Natural killer cell treated with Interleukin-12 subunit alpha and Interleukin-12 subunit beta and Interleukin-15 and Interleukin-18, amount 100 ng/mL, for 72 hours (primary cell): Measurements from ENCODE around the gene RTEL1. TPM values are rescaled to one million over a fixed set of nuclear protein-coding genes. Genes with fewer than 3 reads are reported as not detected.
"Not testable (repeated sequence)": the region's sequence is repeated elsewhere in the genome, so short reads cannot be mapped to it uniquely, and the experiment has no call there.

Experiments used
- ATAC-seq, 2 donors: fragments of 150-1000 bp; cut with Tn5 transposase in 1 of 2; sonication (Bioruptor Pico), chemical (Tn5 transposase) in 1 of 2; 2 replicates each; pipeline ENCODE4 v1.10.0; 2021
- DNase-seq: peaks from one replicate; pipeline ENCODE4 v3.0.0; 2022; ENCODE audit warnings: low spot score
- H3K27ac Mint-ChIP-seq, 2 donors: 1 replicate in 1 of 2; 2 replicates in 1 of 2; pipeline ENCODE4 v1.8.0; 2022; ENCODE audit warnings: mixed read lengths in 2 of 2, mild to moderate bottlenecking in 1 of 2, moderate library complexity in 1 of 2
- H3K27me3 Mint-ChIP-seq, 2 donors: 1 replicate in 1 of 2; 2 replicates in 1 of 2; pipeline ENCODE4 v1.8.0; 2022; ENCODE audit warnings: mixed read lengths in 2 of 2
- H3K36me3 Mint-ChIP-seq: one replicate; pipeline ENCODE4 v1.8.0; 2022; ENCODE audit warnings: mixed read lengths
- H3K4me1 Mint-ChIP-seq, 2 donors: 1 replicate in 1 of 2; 2 replicates in 1 of 2; pipeline ENCODE4 v1.8.0; 2022; ENCODE audit warnings: low read depth in 2 of 2, mixed read lengths in 2 of 2, mild to moderate bottlenecking in 1 of 2
- H3K4me3 Mint-ChIP-seq: one replicate; pipeline ENCODE4 v1.8.0; 2022; ENCODE audit warnings: mixed read lengths
- H3K9me3 Mint-ChIP-seq: 2 replicates; pipeline ENCODE4 v1.8.0; 2022; ENCODE audit warnings: mixed read lengths
- total RNA-seq, 2 donors: library from RNA; stranded (reverse); gene quantifications; one replicate each; pipeline ENCODE4 v1.2.3, GENCODE V29; 2022

RTEL1 gene
- total RNA-seq, 2 donors from 2014 or later, result 32.3 to 76.9 TPM

DNA sequence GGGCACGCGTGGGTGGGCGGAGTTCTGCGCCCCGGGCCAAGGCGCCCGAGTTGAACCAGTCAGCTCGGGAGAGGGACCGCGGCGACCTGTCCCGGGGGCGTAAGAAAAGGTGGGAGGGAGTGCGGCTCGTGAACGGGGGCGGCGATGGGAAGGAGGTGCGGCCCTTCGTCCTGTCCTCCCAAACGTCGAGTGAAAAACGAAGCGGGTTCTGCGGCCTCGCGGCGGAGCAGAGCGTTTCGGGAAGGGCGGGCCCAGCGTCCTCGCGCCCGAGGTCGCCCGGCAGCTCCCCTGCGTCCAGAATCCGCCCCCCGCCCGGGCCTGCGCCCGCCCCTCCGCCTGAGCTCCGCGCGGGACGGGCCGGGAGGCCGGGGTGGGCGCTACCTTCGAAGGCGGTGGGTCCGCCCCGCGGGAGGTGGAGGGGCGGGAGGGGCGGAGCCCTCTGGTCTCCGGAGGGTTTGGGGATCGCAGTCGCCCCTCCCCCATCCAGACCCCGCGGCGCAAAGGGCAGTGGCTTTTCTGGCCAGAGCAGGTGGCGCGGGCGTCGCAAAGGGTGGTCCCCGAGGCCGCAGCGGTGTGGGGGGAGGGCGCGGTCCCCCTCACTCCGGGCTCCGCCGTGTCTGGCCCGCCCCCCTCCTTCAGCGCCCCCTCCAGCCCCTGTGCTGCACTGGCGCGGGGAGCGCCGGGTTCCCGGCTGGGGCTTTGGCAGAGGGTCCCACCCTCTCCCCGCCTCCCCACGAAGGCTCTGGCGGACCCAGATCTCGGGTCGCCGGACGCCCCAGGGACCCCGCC lies 5.7 kb upstream of the RTEL1 start:
- H3K9me3 Mint-ChIP-seq, result no peaks in the 10 kb centered on the region
- no peak overlapping the region for H3K27ac Mint-ChIP-seq
- H3K4me1 Mint-ChIP-seq, result peaks cover 9 to 14% of the 10 kb centered on the region in 2 donors
- peaks cover 6 to 7% of the 10 kb centered on the region in 2 donors for H3K27me3 Mint-ChIP-seq
- peak; percentile 58 for DNase-seq
- H3K36me3 Mint-ChIP-seq, result no peaks in the 10 kb centered on the region
- peak; percentile 26 to 41 for ATAC-seq
- peak overlapping the region; percentile 80 for H3K4me3 Mint-ChIP-seq

DNA sequence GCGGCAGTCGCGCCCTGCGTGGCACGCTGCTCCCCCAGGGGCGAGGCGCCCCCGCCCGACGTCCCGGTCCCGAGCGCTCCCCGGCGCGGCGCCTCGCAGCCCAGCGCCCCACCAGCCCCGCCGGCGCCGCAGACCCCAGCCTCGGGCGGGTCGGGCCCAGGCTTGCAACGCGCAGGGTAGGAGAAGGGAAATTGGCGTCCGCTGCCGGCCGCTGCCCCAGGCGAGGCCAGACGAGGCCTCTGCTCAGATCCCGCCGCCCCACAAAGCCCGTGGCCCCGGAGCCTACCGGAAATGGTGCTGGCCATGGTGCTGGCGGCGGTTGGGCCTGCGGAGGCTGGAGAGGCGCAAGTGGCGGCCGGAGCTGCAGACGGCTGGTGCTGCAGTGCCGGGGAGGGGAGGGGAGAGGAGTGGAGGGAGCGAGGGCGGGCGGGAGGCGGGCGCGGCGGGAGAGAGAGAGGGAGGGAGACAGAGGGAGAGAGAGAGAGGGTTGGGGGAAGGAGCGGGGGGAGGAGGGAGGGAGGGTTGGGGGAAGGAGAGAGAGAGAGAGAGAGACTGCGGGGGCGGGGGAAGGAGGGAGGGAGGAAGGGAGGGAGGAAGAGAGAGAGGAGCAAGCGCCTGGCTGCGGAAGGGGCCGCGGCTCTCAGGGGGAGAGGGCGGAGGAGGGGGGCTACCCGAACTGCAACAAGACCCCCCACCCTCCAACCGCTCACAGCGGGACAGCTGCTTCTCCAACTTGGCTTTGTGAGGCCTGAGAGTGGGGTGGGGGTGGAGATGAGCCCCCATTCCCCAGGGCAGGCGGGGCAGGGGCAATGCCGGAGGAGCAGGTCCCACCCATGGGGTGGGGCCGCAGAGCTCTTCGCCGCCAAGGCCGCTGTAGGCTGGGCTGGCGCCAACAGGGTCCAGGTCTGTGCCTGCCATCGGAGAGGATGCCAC lies 4.8 kb upstream of the RTEL1 start, which contains the start of gene STMN3:
Gene STMN3 (minus strand): TSS at position 384 of the 933 bp plus-strand sequence. CDS start 79 bp downstream, at position 305.
- Mint-ChIP-seq H3K27me3 (peaks cover 6 to 7% of the 10 kb centered on the region in 2 donors), H3K27ac (no peak within 1 kb of the TSS), H3K9me3 (no peaks in the 10 kb centered on the region), H3K36me3 (no peaks in the 10 kb centered on the region), H3K4me3 (peak within 1 kb of the TSS; percentile 80), H3K4me1 (peaks cover 13 to 15% of the 10 kb centered on the region in 2 donors)
- DNase-seq (peak; percentile 81), ATAC-seq (peak; percentile 73 to 83)

DNA sequence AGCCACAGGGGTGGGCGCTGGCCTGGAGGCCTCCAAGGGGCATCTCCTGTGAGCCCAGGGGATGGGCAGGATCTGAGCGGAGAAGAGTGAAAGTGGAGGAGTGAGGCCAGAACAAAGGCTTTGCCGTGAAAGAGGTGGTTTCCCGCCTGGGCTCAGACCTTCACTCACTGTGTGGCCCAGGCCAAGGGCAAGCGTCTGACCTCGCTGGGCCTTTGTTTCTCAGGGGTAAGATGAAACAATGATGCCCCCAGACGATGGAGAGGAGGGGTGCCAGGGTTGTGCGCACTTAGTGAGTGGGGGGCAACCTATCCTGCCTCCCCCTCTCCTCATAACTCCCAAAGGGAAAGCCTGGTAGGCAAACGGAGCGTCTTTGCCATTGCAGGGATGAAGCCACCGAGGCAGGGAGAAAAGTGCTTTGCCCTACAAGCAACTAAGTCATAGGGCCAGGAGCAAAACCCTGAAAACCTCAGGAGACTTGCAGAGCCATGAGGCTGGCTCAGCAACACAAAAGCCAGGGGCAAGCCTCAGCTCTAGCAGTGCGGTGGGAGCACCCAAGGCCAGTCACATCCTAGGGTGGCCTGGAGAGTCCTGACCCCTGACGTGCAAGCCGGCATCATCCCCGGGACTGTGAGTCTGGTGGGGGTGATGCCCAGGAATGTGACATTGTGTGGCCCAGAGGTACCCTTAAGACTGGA lies 4.0 kb upstream of the RTEL1 start:
- no peak overlapping the region for H3K27ac Mint-ChIP-seq
- ATAC-seq, result no peak
- H3K36me3 Mint-ChIP-seq, result no peaks in the 10 kb centered on the region
- peaks cover 19 to 20% of the 10 kb centered on the region in 2 donors for H3K4me1 Mint-ChIP-seq
- DNase-seq, result peak; percentile 49
- H3K4me3 Mint-ChIP-seq, result peak overlapping the region; percentile 66
- H3K9me3 Mint-ChIP-seq, result no peaks in the 10 kb centered on the region
- peaks cover 6 to 7% of the 10 kb centered on the region in 2 donors for H3K27me3 Mint-ChIP-seq

DNA sequence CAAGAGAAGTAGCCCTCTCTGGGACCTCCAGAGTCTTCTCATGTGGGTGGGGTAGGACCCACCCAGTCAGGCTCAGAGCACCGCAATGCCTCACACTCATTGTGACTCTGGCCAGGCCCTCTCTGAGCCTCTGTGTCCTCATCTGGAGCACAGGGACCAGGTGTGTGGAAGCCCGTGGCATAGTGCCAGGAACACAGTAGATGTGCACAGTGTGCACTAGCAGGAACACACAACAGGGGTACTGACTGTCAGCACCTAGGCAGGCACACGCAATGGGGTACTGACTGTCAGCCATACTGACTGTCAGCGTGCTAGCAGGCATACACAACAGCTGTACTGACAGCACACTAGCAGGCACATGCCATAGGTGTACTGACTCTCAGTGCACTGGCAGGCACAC lies 2.9 kb upstream of the RTEL1 start:
- Mint-ChIP-seq H3K4me3 (no peak overlapping the region), H3K4me1 (peaks cover 26 to 29% of the 10 kb centered on the region in 2 donors)

DNA sequence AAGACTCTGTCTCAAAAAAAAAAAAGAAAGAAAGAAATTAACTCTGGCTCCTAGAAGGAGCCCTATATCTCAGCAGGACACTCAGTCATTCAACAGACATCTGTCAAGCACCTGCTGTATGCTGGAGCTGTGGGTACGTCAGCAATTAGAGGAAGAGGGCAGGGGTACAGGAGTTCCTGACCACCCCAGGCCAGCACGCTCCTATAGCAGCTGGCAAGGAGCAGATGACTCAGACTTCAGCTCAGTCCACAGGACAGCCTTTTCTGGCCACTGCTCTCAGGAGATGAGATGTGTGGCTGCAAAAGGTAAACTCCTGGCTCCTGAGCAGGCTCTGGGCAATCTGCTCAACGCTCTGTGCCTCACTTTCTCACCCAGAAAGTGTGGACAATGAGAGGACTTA lies 1.7 kb upstream of the RTEL1 start:
- Mint-ChIP-seq H3K4me3 (no peak overlapping the region), H3K27me3 (peaks cover 4 to 5% of the 10 kb centered on the region in 2 donors), H3K36me3 (no peaks in the 10 kb centered on the region), H3K9me3 (no peaks in the 10 kb centered on the region), H3K27ac (peak overlapping the region in 1 of 2 donors; percentile 51), H3K4me1 (peaks cover 26 to 27% of the 10 kb centered on the region in 2 donors)
- DNase-seq (peak; percentile 34), ATAC-seq (no peak)

More for the DNA sequence above, 2.9 kb upstream of the RTEL1 start:
- Mint-ChIP-seq H3K36me3 (no peaks in the 10 kb centered on the region), H3K27ac (no peak overlapping the region), H3K27me3 (peaks cover 6 to 7% of the 10 kb centered on the region in 2 donors), H3K9me3 (no peaks in the 10 kb centered on the region)
- ATAC-seq (no peak), DNase-seq (peak; percentile 29)

DNA sequence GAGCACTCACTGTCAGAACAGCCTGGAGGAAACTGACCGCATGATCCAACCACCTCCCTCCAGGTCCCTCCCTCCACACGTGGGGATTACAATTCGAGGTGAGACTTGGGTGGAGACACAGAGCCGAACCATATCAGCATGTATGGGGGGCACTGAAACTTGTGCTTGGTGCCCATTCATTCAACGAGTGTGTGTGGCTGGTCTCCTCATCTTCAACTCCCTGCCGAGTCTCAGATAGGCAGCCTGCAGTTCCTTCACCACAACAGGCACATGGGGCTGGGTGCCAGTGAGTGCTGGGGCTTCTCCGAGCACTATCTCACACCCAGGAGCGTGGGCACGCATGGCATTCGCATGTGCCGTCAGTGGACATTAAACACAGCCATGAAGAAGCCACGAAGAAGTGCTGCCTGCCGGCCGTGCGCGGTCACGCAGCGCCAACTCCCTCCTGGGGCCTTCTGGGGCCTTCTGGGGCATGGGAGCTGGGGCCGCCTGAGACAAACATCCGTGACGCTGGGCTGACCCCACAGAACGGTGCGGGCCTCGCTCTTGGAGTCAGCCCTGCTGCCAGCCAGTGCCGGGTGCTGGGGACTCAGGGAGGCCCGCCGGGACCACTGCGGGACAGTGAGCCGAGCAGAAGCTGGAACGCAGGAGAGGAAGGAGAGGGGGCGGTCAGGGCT lies 714 bp upstream of the RTEL1 start:
- Mint-ChIP-seq H3K4me1 (peaks cover 23 to 24% of the 10 kb centered on the region in 2 donors), H3K27ac (peak overlapping the region; percentile 94 to 97), H3K27me3 (peaks cover 0 to 2% of the 10 kb centered on the region in 2 donors), H3K9me3 (no peaks in the 10 kb centered on the region), H3K36me3 (no peaks in the 10 kb centered on the region), H3K4me3 (peak overlapping the region; percentile 96)
- ATAC-seq, result no peak
- DNase-seq, result no peak

DNA sequence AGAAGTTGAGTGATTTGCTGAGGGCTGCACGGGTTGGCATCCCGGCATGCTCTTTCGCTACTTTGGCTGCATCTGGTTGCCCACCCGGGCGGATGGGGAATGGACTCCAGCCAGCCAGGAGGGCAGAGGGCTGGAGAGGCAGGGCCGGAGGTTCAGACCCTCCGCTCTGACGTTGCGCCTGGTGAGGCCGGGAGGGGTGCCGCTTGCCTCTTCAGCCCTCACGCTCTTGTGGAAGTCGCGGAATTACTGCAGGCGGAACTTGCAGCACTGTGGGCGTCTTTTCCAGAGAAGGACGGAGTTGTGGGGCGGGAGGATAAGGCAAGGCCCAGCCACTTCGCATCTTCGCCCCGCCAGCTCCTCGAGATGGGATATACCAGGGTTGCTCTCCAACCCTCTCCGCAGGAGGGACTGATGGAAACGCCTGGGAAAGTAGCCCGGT lies 656 bp downstream of the RTEL1 start:
- Mint-ChIP-seq H3K27me3 (peaks cover 0 to 2% of the 10 kb centered on the region in 2 donors), H3K9me3 (no peaks in the 10 kb centered on the region), H3K4me1 (peaks cover 21 to 23% of the 10 kb centered on the region in 2 donors), H3K27ac (peak overlapping the region; percentile 94 to 97), H3K4me3 (peak overlapping the region; percentile 96), H3K36me3 (no peaks in the 10 kb centered on the region)
- no peak for DNase-seq
- peak in 1 of 2 donors; percentile 31 for ATAC-seq

DNA sequence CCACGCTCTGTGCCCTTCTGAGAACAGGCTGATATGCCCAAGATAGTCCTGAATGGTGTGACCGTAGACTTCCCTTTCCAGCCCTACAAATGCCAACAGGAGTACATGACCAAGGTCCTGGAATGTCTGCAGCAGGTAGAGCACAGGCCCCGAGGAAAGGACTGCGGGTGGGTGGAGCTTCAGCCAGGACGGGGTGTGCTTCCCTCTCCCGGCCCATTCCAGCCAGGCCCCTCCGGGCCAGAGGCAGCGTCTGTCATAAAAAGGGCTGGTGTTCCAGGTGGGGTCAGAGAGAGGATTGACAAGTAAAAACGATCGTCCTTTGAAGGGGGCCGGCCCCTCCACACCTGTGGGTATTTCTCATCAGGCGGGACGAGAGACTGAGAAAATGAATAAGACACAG lies 1.3 kb downstream of the RTEL1 start:
- ATAC-seq (no peak), DNase-seq (no peak)
- Mint-ChIP-seq H3K27me3 (peaks cover 0 to 2% of the 10 kb centered on the region in 2 donors), H3K4me3 (peak overlapping the region; percentile 96), H3K9me3 (no peaks in the 10 kb centered on the region), H3K36me3 (no peaks in the 10 kb centered on the region), H3K27ac (peak overlapping the region in 1 of 2 donors; percentile 97), H3K4me1 (peaks cover 17 to 19% of the 10 kb centered on the region in 2 donors)

DNA sequence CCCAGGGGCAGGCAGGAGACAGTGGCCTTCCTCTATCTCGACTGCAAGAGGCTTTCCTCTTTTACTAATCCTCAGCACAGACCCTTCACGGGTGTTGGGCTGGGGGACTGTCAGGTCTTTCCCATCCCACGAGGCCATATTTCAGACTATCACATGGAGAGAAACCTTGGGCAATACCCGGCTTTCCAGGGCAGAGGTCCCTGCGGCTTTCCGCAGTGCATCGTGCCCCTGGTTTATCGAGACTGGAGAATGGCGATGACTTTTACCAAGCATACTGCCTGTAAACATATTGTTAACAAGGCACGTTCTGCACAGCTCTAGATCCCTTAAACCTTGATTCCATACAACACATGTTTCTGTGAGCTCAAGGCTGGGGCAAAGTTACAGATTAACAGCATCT lies 2.1 kb downstream of the RTEL1 start:
- DNase-seq, H3K27me3 Mint-ChIP-seq, H3K36me3 Mint-ChIP-seq, H3K9me3 Mint-ChIP-seq, H3K27ac Mint-ChIP-seq, ATAC-seq: not testable (repeated sequence)
- Mint-ChIP-seq H3K4me3 (peak overlapping the region; percentile 12), H3K4me1 (peaks cover 15 to 20% of the 10 kb centered on the region in 2 donors)

DNA sequence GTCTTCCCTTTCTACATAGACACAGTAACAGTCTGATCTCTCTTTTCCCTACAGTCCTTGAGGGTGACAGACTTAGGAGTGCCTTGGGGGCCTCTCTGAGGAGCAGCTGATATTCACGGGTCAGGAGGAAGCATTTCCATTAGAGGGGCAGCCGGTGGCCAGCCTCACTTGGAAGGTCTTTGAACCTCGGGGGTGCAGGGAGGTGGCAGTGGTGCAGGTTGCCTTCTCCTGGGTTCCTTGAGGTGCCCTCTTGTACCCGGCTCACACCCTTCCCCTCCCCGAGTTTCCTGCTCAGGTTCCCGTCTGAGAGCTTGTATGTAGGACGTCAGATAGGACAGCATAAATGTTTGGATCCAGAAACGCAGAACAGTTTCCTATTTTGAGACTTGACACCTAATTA lies 2.5 kb downstream of the RTEL1 start:
- Mint-ChIP-seq H3K27ac (no peak overlapping the region), H3K9me3 (no peaks in the 10 kb centered on the region), H3K27me3 (no peaks in the 10 kb centered on the region), H3K4me1 (peaks cover 15 to 20% of the 10 kb centered on the region in 2 donors), H3K36me3 (no peaks in the 10 kb centered on the region), H3K4me3 (no peak overlapping the region)
- no peak for DNase-seq
- no peak for ATAC-seq

DNA sequence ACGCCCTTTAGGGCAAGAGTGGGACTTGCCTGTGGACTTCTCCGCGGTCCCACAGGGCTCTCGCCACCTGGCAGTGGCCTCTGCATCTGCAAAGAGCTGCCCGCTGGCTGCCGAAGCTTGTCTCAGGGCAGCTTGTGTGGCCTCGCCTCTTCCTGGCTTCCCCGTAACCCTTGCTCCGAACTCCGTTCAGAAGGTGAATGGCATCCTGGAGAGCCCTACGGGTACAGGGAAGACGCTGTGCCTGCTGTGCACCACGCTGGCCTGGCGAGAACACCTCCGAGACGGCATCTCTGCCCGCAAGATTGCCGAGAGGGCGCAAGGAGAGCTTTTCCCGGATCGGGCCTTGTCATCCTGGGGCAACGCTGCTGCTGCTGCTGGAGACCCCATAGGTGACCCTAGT lies 3.0 kb downstream of the RTEL1 start:
- peaks cover 15 to 20% of the 10 kb centered on the region in 2 donors for H3K4me1 Mint-ChIP-seq
- no peak for DNase-seq
- H3K9me3 Mint-ChIP-seq, result no peaks in the 10 kb centered on the region
- no peak overlapping the region for H3K4me3 Mint-ChIP-seq
- no peaks in the 10 kb centered on the region for H3K27me3 Mint-ChIP-seq
- no peak for ATAC-seq
- no peak overlapping the region for H3K27ac Mint-ChIP-seq
- no peaks in the 10 kb centered on the region for H3K36me3 Mint-ChIP-seq

DNA sequence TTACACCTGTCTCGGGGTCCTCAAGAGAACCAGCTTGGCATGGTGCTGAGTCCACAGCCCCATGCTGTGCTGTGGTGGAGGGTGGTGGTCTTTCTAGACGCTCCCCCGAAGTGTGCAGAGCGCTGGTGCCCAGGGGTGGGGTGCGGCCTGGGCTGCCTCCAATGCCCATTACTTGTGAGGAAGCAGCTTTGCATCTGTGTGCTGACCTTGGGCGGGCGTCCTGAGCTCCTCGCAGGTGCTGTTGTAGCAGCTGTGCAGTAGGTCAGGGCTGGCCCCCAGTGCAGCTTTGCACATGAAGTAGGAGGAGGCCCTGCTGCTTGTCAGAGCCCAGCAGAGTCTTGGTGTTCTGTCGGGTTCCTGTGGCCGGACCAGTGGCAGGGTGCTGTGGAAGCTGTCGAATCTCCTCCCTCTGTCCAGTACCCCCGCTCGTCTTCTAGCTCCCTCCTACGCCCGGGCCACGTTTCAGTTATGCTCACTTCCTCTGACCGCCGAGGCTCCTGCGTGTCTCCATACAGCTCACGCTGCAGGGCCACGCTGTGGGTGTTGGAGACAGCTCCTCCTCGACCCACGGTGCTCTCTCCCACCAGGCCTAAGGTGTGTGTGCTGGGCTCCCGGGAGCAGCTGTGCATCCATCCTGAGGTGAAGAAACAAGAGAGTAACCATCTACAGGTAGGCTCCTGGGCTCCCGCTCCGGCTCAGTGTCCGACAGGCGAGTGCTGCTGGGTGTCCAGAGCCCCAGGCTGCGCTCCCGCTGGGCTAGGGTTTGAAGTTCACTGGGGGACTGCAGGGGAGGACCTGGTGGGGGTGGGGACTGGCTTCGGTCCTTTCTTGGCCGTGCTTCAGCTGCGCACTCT lies 4.1 kb downstream of the RTEL1 start:
- peaks cover 15 to 20% of the 10 kb centered on the region in 2 donors for H3K4me1 Mint-ChIP-seq
- no peak for DNase-seq

More for the DNA sequence above, 4.1 kb downstream of the RTEL1 start:
- Mint-ChIP-seq H3K27ac (no peak overlapping the region), H3K27me3 (no peaks in the 10 kb centered on the region), H3K36me3 (no peaks in the 10 kb centered on the region), H3K4me3 (no peak overlapping the region), H3K9me3 (no peaks in the 10 kb centered on the region)
- no peak for ATAC-seq
